K562 (cell line): ENCODE data around the gene NOTO. TPM values are rescaled to one million over a fixed set of nuclear protein-coding genes. Genes with fewer than 3 reads are reported as not detected.

ENCODE experiments used
- ATF1 ChIP-seq, 2 experiments: fragments of 450-650 bp in 1 of 2; IDR thresholded peaks; 2 replicates each; pipeline ENCODE4 v1.6.1; 2016; ENCODE audit warnings: missing compliant biosample characterization in 1 of 2, missing genetic modification characterization in 1 of 2
- BCOR ChIP-seq: fragments of 450-650 bp; IDR thresholded peaks from 2 replicates; pipeline ENCODE4 v1.6.1; 2016
- CHCHD3 ChIP-seq: fragments of 250-450 bp; sonication (Bioruptor Pico); IDR thresholded peaks from 2 replicates; pipeline ENCODE4 v2.1.2; 2022; ENCODE audit warnings: mild to moderate bottlenecking
- HDAC3 ChIP-seq: fragments of 450-650 bp; IDR thresholded peaks from 2 replicates; pipeline ENCODE4 v1.6.1; 2018; ENCODE audit warnings: borderline replicate concordance, mild to moderate bottlenecking, moderate library complexity; ENCODE audit not compliant: partially characterized antibody
- L3MBTL2 ChIP-seq: fragments of 450-650 bp; IDR thresholded peaks from 2 replicates; pipeline ENCODE4 v1.6.1; 2016; ENCODE audit warnings: mild to moderate bottlenecking, moderate library complexity
- MYC ChIP-seq, 2 experiments: fragments of 250-450 bp in 1 of 2; sonication (Bioruptor Pico) in 1 of 2; IDR thresholded peaks; 2 replicates each; pipeline versions ENCODE4 v1.5.1 to v1.6.1; 2012 to 2021; ENCODE audit warnings: low read depth in 2 of 2, borderline replicate concordance in 1 of 2, improper control_type of control experiment in 1 of 2, low read length in 1 of 2, mild to moderate bottlenecking in 1 of 2, moderate library complexity in 1 of 2
- NFIC ChIP-seq: fragments of 450-650 bp; IDR thresholded peaks from 2 replicates; pipeline ENCODE4 v1.6.1; 2017; ENCODE audit warnings: mild to moderate bottlenecking, inconsistent platforms
- OTX1 ChIP-seq: fragments of 450-650 bp; formaldehyde crosslinking; IDR thresholded peaks from 2 replicates; pipeline ENCODE4 v1.4.0; 2022; ENCODE audit warnings: mild to moderate bottlenecking
- RBFOX2 ChIP-seq: fragments of 200-400 bp; formaldehyde crosslinking; IDR thresholded peaks from 2 replicates; pipeline ENCODE4 v1.6.1; 2017; ENCODE audit warnings: low read depth, mild to moderate bottlenecking, low read length, moderate library complexity
- SMC3 ChIP-seq: conservative IDR thresholded peaks from 2 replicates; pipeline ENCODE4 v1.6.1; 2011; ENCODE audit warnings: low read depth, low read length, improper control_type of control experiment; ENCODE audit not compliant: insufficient read depth
- TOE1 ChIP-seq, 2 experiments: fragments of 450-650 bp in 1 of 2; sonication (generic) in 1 of 2; formaldehyde crosslinking in 1 of 2; IDR thresholded peaks; 2 replicates each; pipeline versions ENCODE4 v1.7.1 to v1.8.0; 2016 to 2022; ENCODE audit warnings: borderline replicate concordance in 2 of 2, mild to moderate bottlenecking in 2 of 2, antibody characterized with exemption in 1 of 2, inconsistent platforms in 1 of 2, low read depth in 1 of 2, missing genetic modification reagents in 1 of 2, moderate library complexity in 1 of 2
- XRCC5 ChIP-seq: fragments of 200-400 bp; formaldehyde crosslinking; IDR thresholded peaks from 2 replicates; pipeline ENCODE4 v1.6.1; 2017; ENCODE audit warnings: low read depth, mild to moderate bottlenecking, low read length
- ZBED1 ChIP-seq: IDR thresholded peaks from 2 replicates; pipeline ENCODE4 v1.6.1; 2014
- ZFP30 ChIP-seq: fragments of 250-450 bp; sonication (Bioruptor Pico); IDR thresholded peaks from 2 replicates; pipeline ENCODE4 v1.8.0; 2022; ENCODE audit warnings: moderate library complexity, mild to moderate bottlenecking, inconsistent platforms, borderline replicate concordance
- ZNF143 ChIP-seq: sonication (generic); formaldehyde crosslinking; IDR thresholded peaks from 2 replicates; pipeline ENCODE4 v1.9.0; 2022; ENCODE audit warnings: mild to moderate bottlenecking, missing genetic modification reagents
- ZNF436 ChIP-seq: fragments of 250-450, 450-650 bp; sonication (Bioruptor Pico); formaldehyde crosslinking; IDR thresholded peaks from 2 replicates; pipeline ENCODE4 v1.7.0; 2020; ENCODE audit warnings: mild to moderate bottlenecking
- polyA plus RNA-seq, 8 experiments: library from polyadenylated mRNA; depleted of rRNA in 4 of 8; stranded (reverse) in 5 of 8; unstranded in 3 of 8; fragments of >200 nt; fragmentation: Nextera tagmentation in 2 of 8; fragmentation: Illumina TruSeq in 1 of 8; extraction: Ambion mirVana in 2 of 8; extraction: Trizol in 1 of 8; gene quantifications; 2 replicates each; pipeline versions ENCODE4 v1.2.1 to v1.2.3, GENCODE V29; 2011 to 2014; ENCODE audit warnings: inconsistent platforms in 1 of 8, missing spikeins in 1 of 8
- total RNA-seq, 7 experiments: library from RNA; depleted of rRNA in 6 of 7; stranded (reverse); fragments of >200 nt in 6 of 7; fragmentation: Illumina TruSeq in 2 of 7; extraction: Trizol in 2 of 7; gene quantifications; 2 replicates each; pipeline versions ENCODE4 v1.2.1 to v1.2.3, GENCODE V29; 2011 to 2021; ENCODE audit warnings: low replicate concordance in 1 of 7
- TF ChIP-seq, protein P1 (sequence below): fragments of 250-450 bp; sonication (Bioruptor Pico); IDR thresholded peaks from 2 replicates; pipeline ENCODE4 v1.5.0; 2021
- TF ChIP-seq, protein P2 (sequence below): fragments of 250-450 bp; sonication (Bioruptor Pico); IDR thresholded peaks from 2 replicates; pipeline ENCODE4 v1.9.0; 2021; ENCODE audit warnings: mild to moderate bottlenecking, inconsistent platforms
- TF ChIP-seq, protein P3 (sequence below), 3 experiments: fragments of 200-800 bp in 1 of 3; sonication (Bioruptor generic) in 1 of 3; sonication (generic) in 1 of 3; formaldehyde crosslinking in 1 of 3; IDR thresholded peaks; 2 replicates each; pipeline versions ENCODE4 v1.6.1 to v1.8.0; 2016 to 2022; ENCODE audit warnings: mild to moderate bottlenecking in 2 of 3, missing compliant biosample characterization in 2 of 3, missing genetic modification characterization in 2 of 3, missing genetic modification reagents in 1 of 3

The NOTO gene
- total and polyA plus RNA-seq, 9 of the 15 experiments (the other 6 are each of a cell fraction or from before 2014, with no cell fraction given) = not detected

DNA sequence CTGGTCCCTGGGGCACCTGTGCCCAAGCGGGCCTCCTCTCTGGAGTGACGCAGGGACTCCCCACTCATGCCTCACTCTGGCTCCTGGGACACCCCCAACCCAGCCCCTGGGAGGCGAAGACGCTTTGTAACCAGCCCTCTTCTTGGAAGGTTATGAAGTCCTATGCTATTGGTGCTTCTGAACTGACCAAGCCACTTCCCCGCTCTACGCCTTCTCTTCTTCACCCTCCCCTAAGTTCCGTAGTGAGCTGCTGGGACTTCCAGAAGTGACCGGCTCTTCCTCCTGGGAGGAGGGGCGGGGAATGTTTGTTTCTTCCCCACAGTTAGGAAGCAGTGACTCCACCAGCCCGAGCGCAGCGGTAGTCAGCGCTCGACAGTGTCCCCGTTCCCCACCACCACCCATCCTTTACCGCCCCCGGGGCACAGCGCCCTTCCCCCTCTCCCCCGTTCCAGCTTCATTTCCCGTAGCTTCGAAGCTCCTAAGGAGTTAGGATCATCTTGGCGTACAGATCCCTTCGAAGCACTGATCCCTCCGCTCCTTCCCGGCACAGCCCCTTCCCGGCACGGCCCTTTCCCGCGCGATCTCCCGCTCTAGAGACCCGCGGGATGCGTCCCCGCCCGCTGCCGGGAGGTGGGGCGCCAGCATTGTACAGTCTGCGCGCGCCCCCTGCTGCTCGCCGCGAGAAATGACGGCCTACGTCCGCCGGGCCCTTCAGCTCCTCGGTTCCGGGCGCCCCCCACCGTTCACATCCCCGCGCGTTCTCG is 25.3 kb upstream of the NOTO start (continued):
- no peak for TF ChIP-seq ZNF143 (CRISPR knock-in tag)
- TF ChIP-seq, protein P1, sequence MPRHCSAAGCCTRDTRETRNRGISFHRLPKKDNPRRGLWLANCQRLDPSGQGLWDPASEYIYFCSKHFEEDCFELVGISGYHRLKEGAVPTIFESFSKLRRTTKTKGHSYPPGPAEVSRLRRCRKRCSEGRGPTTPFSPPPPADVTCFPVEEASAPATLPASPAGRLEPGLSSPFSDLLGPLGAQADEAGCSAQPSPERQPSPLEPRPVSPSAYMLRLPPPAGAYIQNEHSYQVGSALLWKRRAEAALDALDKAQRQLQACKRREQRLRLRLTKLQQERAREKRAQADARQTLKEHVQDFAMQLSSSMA (CRISPR knock-in tag) = no peak
- no peak for TF ChIP-seq ATF1 (CRISPR knock-in tag; IDR thresholded peaks at IDR 0.05)
- TF ChIP-seq ATF1 (tag; IDR thresholded peaks at IDR 0.05) = peak; percentile 73
- TF ChIP-seq SMC3 = peak; percentile 92
- no peak for TF ChIP-seq CHCHD3 (CRISPR knock-in tag)
- TF ChIP-seq ZNF436 (CRISPR knock-in tag) = no peak
- TF ChIP-seq NFIC = peak; percentile 22; the same call in 1 of the 2 replicates
- TF ChIP-seq OTX1 (CRISPR knock-in tag) = no peak
- peak; percentile 71 for TF ChIP-seq XRCC5
- TF ChIP-seq TOE1 (IDR thresholded peaks at IDR 0.05; ENCODE audit: borderline replicate concordance) = peak; percentile 46; the same call in 1 of the 2 replicates
- no peak for TF ChIP-seq TOE1 (CRISPR knock-in tag; IDR thresholded peaks at IDR 0.05; ENCODE audit: borderline replicate concordance, low read depth)
- TF ChIP-seq RBFOX2 = peak; percentile 59
- peak; percentile 19; the same call in 1 of the 2 replicates for TF ChIP-seq MYC (IDR thresholded peaks at IDR 0.05; ENCODE audit: low read depth, low read length)
- no peak for TF ChIP-seq MYC (CRISPR knock-in tag; IDR thresholded peaks at IDR 0.05; ENCODE audit: borderline replicate concordance, low read depth)
- peak; percentile 83 for TF ChIP-seq L3MBTL2
- TF ChIP-seq ZFP30 (CRISPR knock-in tag) = no peak
- TF ChIP-seq HDAC3 = no peak
- TF ChIP-seq, protein P2, sequence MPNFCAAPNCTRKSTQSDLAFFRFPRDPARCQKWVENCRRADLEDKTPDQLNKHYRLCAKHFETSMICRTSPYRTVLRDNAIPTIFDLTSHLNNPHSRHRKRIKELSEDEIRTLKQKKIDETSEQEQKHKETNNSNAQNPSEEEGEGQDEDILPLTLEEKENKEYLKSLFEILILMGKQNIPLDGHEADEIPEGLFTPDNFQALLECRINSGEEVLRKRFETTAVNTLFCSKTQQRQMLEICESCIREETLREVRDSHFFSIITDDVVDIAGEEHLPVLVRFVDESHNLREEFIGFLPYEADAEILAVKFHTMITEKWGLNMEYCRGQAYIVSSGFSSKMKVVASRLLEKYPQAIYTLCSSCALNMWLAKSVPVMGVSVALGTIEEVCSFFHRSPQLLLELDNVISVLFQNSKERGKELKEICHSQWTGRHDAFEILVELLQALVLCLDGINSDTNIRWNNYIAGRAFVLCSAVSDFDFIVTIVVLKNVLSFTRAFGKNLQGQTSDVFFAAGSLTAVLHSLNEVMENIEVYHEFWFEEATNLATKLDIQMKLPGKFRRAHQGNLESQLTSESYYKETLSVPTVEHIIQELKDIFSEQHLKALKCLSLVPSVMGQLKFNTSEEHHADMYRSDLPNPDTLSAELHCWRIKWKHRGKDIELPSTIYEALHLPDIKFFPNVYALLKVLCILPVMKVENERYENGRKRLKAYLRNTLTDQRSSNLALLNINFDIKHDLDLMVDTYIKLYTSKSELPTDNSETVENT (CRISPR knock-in tag) = peak; percentile 48; the same call in 1 of the 2 replicates
- TF ChIP-seq BCOR = peak; percentile 70
- no peak for TF ChIP-seq ZBED1
- TF ChIP-seq, protein P3, sequence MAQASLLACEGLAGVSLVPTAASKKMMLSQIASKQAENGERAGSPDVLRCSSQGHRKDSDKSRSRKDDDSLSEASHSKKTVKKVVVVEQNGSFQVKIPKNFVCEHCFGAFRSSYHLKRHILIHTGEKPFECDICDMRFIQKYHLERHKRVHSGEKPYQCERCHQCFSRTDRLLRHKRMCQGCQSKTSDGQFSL (CRISPR knock-in tag; IDR thresholded peaks at IDR 0.05) = 0 out of 2 replicates have a peak, but pooled peaks have one; percentile 56
- TF ChIP-seq, protein P3 (tag; IDR thresholded peaks at IDR 0.05) = no peak
